ENCODE measurements around the gene PPP5C.
A peak's percentile ranks its signal among the peaks of the same experiment; 100 is the strongest.
"Not testable (repeated sequence)": the region's sequence is repeated elsewhere in the genome, so short reads cannot be mapped to it uniquely, and the experiment has no call there.

PPP5C gene

GRCh38 chr19:46410205-46411087 lies 63.6 kb downstream of the PPP5C start:
- no peak for TF ChIP-seq CTCF (IDR thresholded peaks at IDR 0.05; ENCODE audit: low read depth, low read length)
- DNase-seq (ENCODE audit: low read depth): peak; percentile 60
- no peak overlapping the region for H3K4me3 ChIP-seq (ENCODE audit: low read depth, low read length)

GRCh38 chr19:46411088-46411924 lies 64.4 kb downstream of the PPP5C start:
- no peak overlapping the region for H3K4me3 ChIP-seq (ENCODE audit: low read depth, low read length)
- no peak for TF ChIP-seq CTCF (IDR thresholded peaks at IDR 0.05; ENCODE audit: low read depth, low read length)
- no peak for TF ChIP-seq MYC (IDR thresholded peaks at IDR 0.05; ENCODE audit: low read depth, low read length)
- no peak for TF ChIP-seq POLR2A (IDR thresholded peaks at IDR 0.05; ENCODE audit: extremely low read depth, insufficient read length)
- TF ChIP-seq MAX (IDR thresholded peaks at IDR 0.05; ENCODE audit: low read depth, low read length): no peak
- no peak for DNase-seq (ENCODE audit: low read depth)

- DNase-seq (ENCODE audit: low read depth): no peak
- no peak for TF ChIP-seq CTCF (IDR thresholded peaks at IDR 0.05; ENCODE audit: low read depth, low read length)
- no peak for TF ChIP-seq MYC (IDR thresholded peaks at IDR 0.05; ENCODE audit: low read depth, low read length)
- no peak for TF ChIP-seq MAX (IDR thresholded peaks at IDR 0.05; ENCODE audit: low read depth, low read length)
- TF ChIP-seq POLR2A (IDR thresholded peaks at IDR 0.05; ENCODE audit: extremely low read depth, insufficient read length): no peak
- H3K4me3 ChIP-seq (ENCODE audit: low read depth, low read length): no peak overlapping the region
Observed at GRCh38 chr19:46411925-46412649, 65.2 kb downstream of the PPP5C start.

- DNase-seq (ENCODE audit: low read depth): no peak
- H3K4me3 ChIP-seq (ENCODE audit: low read depth, low read length): peak overlapping the region; percentile 38
- no peak for TF ChIP-seq MAX (IDR thresholded peaks at IDR 0.05; ENCODE audit: low read depth, low read length)
Observed at GRCh38 chr19:46412650-46413261, 65.9 kb downstream of the PPP5C start.

- TF ChIP-seq POLR2A (IDR thresholded peaks at IDR 0.05; ENCODE audit: extremely low read depth, insufficient read length) (peak; percentile 37), MYC (IDR thresholded peaks at IDR 0.05; ENCODE audit: low read depth, low read length) (0 out of 2 replicates have a peak, but pooled peaks have one; percentile 38), MAX (IDR thresholded peaks at IDR 0.05; ENCODE audit: low read depth, low read length) (no peak)
- DNase-seq (ENCODE audit: low read depth): peak; percentile 79
- H3K4me3 ChIP-seq (ENCODE audit: low read depth, low read length): peak within 1 kb of the TSS; percentile 38
Observed at GRCh38 chr19:46413262-46414031, 66.6 kb downstream of the PPP5C start, which contains the start of gene CCDC8. TSS of gene CCDC8 (minus strand) at chr19:46413564. CDS start at chr19:46412810, 754 bp downstream.

GRCh38 chr19:46414899-46415298 lies 68.0 kb downstream of the PPP5C start:
- DNase-seq (ENCODE audit: low read depth); H3K4me3 ChIP-seq (ENCODE audit: low read depth, low read length): not testable (repeated sequence)

GRCh38 chr19:46415804-46416709 lies 69.2 kb downstream of the PPP5C start:
- peak; percentile 89 for DNase-seq (ENCODE audit: low read depth)
- peak overlapping the region; percentile 12 for H3K4me3 ChIP-seq (ENCODE audit: low read depth, low read length)
